Suprapubic skin (tissue), 3 donors: ENCODE data around the gene SIRT3.

Experiments used
- EP300 ChIP-seq: sonication (generic); formaldehyde crosslinking; IDR thresholded peaks from one replicate; pipeline ENCODE4 v1.6.1; 2017; ENCODE audit warnings: antibody characterized with exemption
- TF ChIP-seq, protein P1 (sequence below), 2 donors: fragments of 200-600 bp in 1 of 2; fragments of 450-650 bp in 1 of 2; sonication (generic) in 1 of 2; IDR thresholded peaks; one replicate each; pipeline ENCODE4 v1.5.1; 2016 to 2019; ENCODE audit warnings: antibody characterized with exemption in 2 of 2, mild to moderate bottlenecking in 1 of 2, moderate library complexity in 1 of 2

DNA sequence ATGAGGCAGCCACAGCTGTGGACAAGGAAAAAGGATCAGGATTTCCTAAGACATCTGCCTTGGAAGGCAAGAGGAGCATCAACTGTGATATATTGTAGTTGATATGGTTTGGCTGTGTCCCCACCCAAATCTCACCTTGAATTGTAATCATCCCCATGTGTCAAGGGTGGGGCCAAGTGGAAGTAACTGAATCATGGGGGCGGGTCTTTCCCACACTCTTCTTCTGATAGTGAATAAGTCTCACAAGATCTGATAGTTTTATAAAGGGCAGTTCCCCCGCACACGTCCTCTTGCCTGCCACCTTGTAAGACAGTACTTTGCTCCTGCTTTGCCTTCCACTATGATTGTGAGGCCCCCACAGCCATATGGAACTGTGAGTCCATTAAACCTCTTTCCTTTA, 18.4 kb downstream of the SIRT3 start:
- TF ChIP-seq, protein P1, sequence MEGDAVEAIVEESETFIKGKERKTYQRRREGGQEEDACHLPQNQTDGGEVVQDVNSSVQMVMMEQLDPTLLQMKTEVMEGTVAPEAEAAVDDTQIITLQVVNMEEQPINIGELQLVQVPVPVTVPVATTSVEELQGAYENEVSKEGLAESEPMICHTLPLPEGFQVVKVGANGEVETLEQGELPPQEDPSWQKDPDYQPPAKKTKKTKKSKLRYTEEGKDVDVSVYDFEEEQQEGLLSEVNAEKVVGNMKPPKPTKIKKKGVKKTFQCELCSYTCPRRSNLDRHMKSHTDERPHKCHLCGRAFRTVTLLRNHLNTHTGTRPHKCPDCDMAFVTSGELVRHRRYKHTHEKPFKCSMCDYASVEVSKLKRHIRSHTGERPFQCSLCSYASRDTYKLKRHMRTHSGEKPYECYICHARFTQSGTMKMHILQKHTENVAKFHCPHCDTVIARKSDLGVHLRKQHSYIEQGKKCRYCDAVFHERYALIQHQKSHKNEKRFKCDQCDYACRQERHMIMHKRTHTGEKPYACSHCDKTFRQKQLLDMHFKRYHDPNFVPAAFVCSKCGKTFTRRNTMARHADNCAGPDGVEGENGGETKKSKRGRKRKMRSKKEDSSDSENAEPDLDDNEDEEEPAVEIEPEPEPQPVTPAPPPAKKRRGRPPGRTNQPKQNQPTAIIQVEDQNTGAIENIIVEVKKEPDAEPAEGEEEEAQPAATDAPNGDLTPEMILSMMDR (IDR thresholded peaks at IDR 0.05), result no peak
- TF ChIP-seq EP300, result no peak
